NCI-H460 (cell line): ENCODE results near the gene MAOA. TPM values are rescaled to one million over a fixed set of nuclear protein-coding genes. Genes with fewer than 3 reads are reported as not detected.

ENCODE experiments used
- DNase-seq: peaks from one replicate; pipeline ENCODE4 v3.0.0-alpha.2; 2016; ENCODE audit warnings: low read depth; ENCODE audit errors: extremely low read depth
- total RNA-seq: library from RNA; depleted of rRNA; stranded (reverse); fragments of >200 nt; shearing (Covaris generic); gene quantifications from 2 replicates; pipeline ENCODE4 v1.2.3, GENCODE V29; 2014; rRNA removed

MAOA gene
- total RNA-seq, 1 experiment from 2014 or later: 17.6 TPM

DNA sequence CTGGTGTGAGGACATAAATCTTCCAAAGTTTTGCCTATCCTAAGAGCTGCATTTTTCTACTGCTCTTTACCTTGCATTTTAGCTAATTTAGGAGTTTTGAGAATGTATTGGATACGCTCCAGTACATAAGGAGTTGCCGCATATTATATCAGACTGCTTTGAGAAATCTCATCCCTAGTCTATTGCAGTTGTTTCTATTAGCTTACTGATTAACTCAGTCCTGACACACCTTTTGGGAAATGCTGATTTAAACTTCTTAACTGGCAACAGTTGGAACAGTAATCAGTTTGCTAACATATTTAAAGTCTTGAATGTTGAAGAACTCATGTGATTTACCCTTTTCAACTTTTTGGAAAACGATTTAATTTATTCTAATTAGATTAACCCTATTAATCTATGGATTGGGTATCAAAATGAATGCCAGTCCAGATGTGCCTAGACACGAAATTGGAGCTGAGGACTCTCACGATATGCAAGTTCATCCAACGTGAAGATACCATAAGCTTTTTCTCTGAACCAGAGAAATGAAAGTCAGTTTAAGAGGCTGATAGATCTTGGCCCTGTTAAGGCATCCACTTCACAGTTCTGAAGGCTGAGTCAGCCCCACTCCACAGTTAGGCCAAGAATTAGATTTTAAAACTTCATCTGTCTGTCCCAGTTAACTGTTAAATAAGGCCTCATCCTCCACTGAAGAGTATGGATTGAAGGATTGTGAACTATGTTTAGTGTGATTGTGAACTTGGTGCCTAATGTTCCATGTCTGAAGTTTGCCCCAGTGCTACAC, 90.0 kb downstream of the MAOA start:
- DNase-seq: no peak

DNA sequence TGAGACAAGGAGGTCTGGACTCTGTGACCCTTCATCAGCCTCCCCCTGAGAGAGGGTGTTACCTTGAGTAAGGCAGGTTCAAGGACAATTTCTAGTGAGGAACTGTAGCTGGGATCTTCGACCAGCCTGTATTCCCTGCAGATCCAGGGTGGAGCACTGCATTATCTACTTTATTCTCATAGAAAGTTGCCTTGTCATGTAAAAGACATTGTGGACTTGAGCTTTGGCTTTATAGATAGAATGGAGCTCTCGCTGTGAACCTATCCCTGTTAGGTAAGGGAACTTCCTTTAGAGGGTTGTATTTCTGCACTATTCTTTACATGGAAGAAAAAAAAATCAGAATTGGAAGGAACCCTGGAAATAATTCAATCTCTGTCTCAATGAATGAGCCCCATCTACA, 91.4 kb downstream of the MAOA start:
- DNase-seq: no peak

DNA sequence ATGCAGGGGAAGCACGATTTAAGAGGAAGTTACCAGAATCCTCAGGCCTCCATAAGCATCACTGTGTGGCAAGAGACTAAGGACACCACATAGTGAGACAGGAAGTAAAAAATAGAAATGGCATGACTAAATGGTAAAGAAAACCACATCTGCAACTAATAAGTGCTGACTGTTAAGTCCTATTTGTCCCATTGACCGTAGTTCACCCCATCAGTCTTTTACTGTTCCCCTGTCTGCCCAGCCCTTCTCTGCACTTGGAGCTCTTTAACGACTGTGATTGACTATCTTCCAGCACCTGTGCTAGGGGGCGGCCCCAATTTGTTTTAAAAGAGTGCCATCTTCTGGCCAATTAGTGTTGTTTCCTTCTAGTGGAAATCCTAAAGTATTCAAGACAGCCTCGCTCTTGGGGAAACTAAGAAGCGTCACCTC, 94.2 kb downstream of the MAOA start:
- DNase-seq: peak; percentile 64

GRCh38 chrX:43753637-43754036, 97.5 kb downstream of the MAOA start:
- no peak for DNase-seq

DNA sequence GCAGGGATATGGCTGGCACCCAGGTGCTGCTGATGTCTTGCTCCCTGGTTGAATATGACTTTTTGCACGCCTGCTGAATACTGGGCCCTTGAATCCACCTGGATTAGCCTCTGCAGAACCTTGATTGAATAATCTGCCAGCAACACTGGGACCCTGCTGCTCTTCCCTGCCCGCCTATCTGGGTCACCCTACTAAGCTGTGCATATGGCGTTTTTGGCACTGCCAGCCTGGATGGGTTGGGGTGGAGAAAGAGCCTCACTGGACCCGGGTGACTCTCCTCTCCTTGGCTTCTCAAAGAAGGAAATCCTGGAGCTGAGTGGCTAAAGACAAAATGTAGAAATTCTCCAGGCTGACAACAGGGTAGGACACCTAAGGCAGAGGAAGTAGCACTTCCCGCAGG, 100.0 kb downstream of the MAOA start:
- no peak for DNase-seq

- DNase-seq: no peak
These were observed 101.9 kb downstream of the MAOA start for GRCh38 chrX:43758044-43758443.

GRCh38 chrX:43785930-43786591, 130.0 kb downstream of the MAOA start:
- DNase-seq: no peak

Other genes with a start within 250 kb of the MAOA start
- not detected in 2 replicates for gene MAOB, start 226.2 kb downstream of the MAOA start, total RNA-seq